NCI-H82 (cell line): ENCODE results near the gene FTL.

Experiments used
- DNase-seq: peaks from one replicate; lab custom pipeline; 2025; lab: John Stamatoyannopoulos, UW

FTL gene

GRCh38 chr19:48992581-48993174, 27.6 kb downstream of the FTL start:
- DNase-seq: peak; percentile 67

- peak; percentile 99 for DNase-seq
Measured at GRCh38 chr19:48993175-48994034, 28.3 kb downstream of the FTL start, which contains the start of the genes GYS1 and RUVBL2. TSS of gene GYS1 (minus strand) at chr19:48993309. CDS start at chr19:48993112, 197 bp downstream. TSS of gene RUVBL2 (plus strand) at chr19:48993887. CDS start at chr19:48993912, 25 bp downstream.

DNA sequence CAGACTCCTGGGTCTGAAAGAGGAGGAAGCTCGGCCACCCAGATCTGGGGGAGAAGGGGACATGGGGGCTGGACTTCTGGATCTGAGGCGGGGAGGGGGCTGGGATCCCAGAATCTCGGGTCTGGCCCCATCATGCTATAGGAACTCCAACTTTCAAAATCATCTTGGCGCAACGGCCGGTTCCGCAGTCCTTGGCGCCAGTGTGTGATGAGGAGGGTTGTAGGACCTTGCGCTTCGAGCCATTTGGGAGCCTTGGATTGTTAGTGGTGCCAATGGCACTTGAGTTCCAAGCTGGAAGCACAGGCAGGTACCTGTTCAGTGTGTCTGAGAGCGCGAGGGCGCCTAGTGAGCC, 28.9 kb downstream of the FTL start:
- DNase-seq: no peak

DNA sequence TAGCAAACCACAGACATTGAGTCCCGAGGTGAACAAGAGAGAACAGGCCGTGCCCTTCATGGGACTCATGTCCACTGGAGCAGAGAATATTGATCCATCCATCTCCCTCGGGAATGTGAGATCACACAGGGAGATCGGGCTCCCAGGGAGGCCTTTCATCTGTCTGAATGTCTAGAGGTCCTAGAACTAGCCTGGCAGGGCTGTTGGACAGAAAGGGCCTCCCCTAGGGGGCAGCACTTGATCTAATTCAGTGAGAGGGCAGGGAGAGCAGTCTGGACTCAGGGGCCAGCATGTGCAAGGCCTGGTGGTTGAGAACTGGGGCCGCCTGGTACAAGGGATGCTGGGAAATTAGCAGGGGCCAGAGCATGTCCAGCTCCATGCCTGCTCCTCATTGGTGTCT, 32.9 kb downstream of the FTL start:
- DNase-seq: peak; percentile 90

GRCh38 chr19:48999481-49000325, 34.6 kb downstream of the FTL start:
- peak; percentile 71 for DNase-seq

- no peak for DNase-seq
Measured at GRCh38 chr19:49004133-49004532, 39.0 kb downstream of the FTL start.

GRCh38 chr19:49004964-49005614, 40.0 kb downstream of the FTL start:
- no peak for DNase-seq

- no peak for DNase-seq
Measured at GRCh38 chr19:49006905-49007304, 41.8 kb downstream of the FTL start.

DNA sequence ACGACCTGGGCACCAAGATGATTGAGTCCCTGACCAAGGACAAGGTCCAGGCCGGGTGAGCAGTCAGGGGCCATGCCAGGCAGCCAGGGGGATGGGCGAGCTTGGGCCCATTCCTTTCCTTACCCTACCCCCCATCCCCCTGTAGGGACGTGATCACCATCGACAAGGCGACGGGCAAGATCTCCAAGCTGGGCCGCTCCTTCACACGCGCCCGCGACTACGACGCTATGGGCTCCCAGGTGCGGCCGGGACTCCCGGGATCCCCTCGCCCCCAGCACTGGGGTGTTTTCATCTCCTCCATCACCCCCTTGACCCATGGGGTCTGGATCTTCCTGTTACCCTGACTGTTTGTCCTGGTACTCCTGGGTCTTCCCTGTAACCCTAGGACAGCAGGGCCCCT, 44.7 kb downstream of the FTL start:
- DNase-seq: no peak

- no peak for DNase-seq
Measured at GRCh38 chr19:49010453-49010852, 45.3 kb downstream of the FTL start.

- no peak for DNase-seq
Measured at GRCh38 chr19:49011194-49011593, 46.1 kb downstream of the FTL start.

DNA sequence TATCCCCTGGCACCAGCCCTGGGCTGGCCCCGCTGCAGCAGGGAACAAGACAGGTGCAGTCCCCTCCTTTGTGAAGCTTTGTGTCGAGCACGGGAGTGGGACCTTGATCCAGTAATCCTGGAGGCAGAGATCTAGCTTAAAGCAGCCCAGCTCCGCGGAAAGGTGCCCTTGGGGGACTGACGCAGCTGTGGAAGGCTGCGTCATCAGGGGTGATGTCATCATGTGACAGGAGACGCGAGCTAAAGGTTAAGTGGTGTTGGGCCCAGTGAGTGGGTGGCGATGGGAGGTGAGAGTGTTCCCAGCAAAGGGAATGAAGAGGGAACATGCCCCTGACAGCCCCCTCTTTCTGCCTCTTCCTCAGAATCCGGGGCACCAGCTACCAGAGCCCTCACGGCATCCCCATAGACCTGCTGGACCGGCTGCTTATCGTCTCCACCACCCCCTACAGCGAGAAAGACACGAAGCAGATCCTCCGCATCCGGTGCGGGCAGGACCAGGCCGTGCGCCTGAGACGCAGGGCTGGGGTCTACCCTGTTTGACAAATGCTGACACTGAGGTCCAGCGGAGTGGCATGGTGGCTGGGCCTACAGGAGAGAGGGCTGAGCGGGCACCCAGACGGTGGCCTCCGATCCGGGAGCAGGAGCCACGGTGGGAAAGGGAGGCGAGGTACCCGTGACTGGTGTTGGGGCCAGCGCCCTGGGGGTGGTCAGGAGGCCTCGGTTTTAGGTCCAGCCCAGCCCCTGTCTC, 49.2 kb downstream of the FTL start:
- DNase-seq: peak; percentile 28

- DNase-seq: no peak
Measured at GRCh38 chr19:49014870-49015255, 49.8 kb downstream of the FTL start.

- no peak for DNase-seq
Measured at GRCh38 chr19:49016067-49016839, 51.1 kb downstream of the FTL start.
